ENCODE data around the gene CORT. TPM values are rescaled to one million over a fixed set of nuclear protein-coding genes. Genes with fewer than 3 reads are reported as not detected.

Gene CORT
- total RNA-seq, 2 donors from 2014 or later, result 0.42 to 0.52 TPM

- H3K4me3 Mint-ChIP-seq, result peak overlapping the region; percentile 94
- H3K27ac Mint-ChIP-seq, result peak overlapping the region; percentile 29
- no peak for DNase-seq
- ATAC-seq, result no peak
- H3K36me3 Mint-ChIP-seq (ENCODE audit: low read depth), result no peaks in the 10 kb centered on the region
- no peaks in the 10 kb centered on the region for H3K27me3 Mint-ChIP-seq
- peaks cover 16% of the 10 kb centered on the region for H3K4me1 Mint-ChIP-seq
- H3K9me3 ChIP-seq (ENCODE audit: control insufficient read depth, low read length, poor library complexity, severe bottlenecking), result no peaks in the 10 kb centered on the region
These were observed 20.8 kb upstream of the CORT start for GRCh38 chr1:10428984-10429383.

GRCh38 chr1:10429868-10430215 lies 20.0 kb upstream of the CORT start:
- peak overlapping the region; percentile 88 for H3K27ac Mint-ChIP-seq

GRCh38 chr1:10430216-10431069 lies 19.4 kb upstream of the CORT start, which contains the start of gene CENPS:
Gene CENPS, plus strand, starts transcription at chr1:10430433. Its CDS starts 85 bp downstream, at chr1:10430518.
- DNase-seq (peak; percentile 78 to 88 (median 87)), ATAC-seq (peak; percentile 85)
- Mint-ChIP-seq H3K4me3 (peak within 1 kb of the TSS; percentile 94), H3K4me1 (peaks cover 16% of the 10 kb centered on the region), H3K27me3 (no peaks in the 10 kb centered on the region), H3K27ac (peak within 1 kb of the TSS; percentile 88), H3K36me3 (ENCODE audit: low read depth) (no peaks in the 10 kb centered on the region)
- H3K9me3 ChIP-seq (ENCODE audit: control insufficient read depth, low read length, poor library complexity, severe bottlenecking), result no peaks in the 10 kb centered on the region

More at GRCh38 chr1:10429868-10430215, 20.0 kb upstream of the CORT start:
- H3K27me3 Mint-ChIP-seq, result no peaks in the 10 kb centered on the region
- no peaks in the 10 kb centered on the region for H3K36me3 Mint-ChIP-seq (ENCODE audit: low read depth)
- peak overlapping the region; percentile 94 for H3K4me3 Mint-ChIP-seq
- ATAC-seq, result peak; percentile 21
- no peak for DNase-seq
- H3K4me1 Mint-ChIP-seq, result peaks cover 16% of the 10 kb centered on the region
- no peaks in the 10 kb centered on the region for H3K9me3 ChIP-seq (ENCODE audit: control insufficient read depth, low read length, poor library complexity, severe bottlenecking)

GRCh38 chr1:10431070-10431730 lies 18.6 kb upstream of the CORT start:
- no peaks in the 10 kb centered on the region for H3K9me3 ChIP-seq (ENCODE audit: control insufficient read depth, low read length, poor library complexity, severe bottlenecking)
- no peaks in the 10 kb centered on the region for H3K36me3 Mint-ChIP-seq (ENCODE audit: low read depth)
- peak overlapping the region; percentile 94 for H3K4me3 Mint-ChIP-seq
- H3K4me1 Mint-ChIP-seq, result peaks cover 16% of the 10 kb centered on the region
- DNase-seq (no peak), ATAC-seq (no peak)
- H3K27me3 Mint-ChIP-seq, result no peaks in the 10 kb centered on the region
- peak overlapping the region; percentile 88 for H3K27ac Mint-ChIP-seq

GRCh38 chr1:10432910-10433700 lies 16.7 kb upstream of the CORT start:
- Mint-ChIP-seq H3K4me1 (peaks cover 13% of the 10 kb centered on the region), H3K27ac (no peak overlapping the region), H3K4me3 (no peak overlapping the region), H3K27me3 (no peaks in the 10 kb centered on the region), H3K36me3 (ENCODE audit: low read depth) (no peaks in the 10 kb centered on the region)
- no peak for DNase-seq
- ATAC-seq, result no peak
- no peaks in the 10 kb centered on the region for H3K9me3 ChIP-seq (ENCODE audit: control insufficient read depth, low read length, poor library complexity, severe bottlenecking)

DNA sequence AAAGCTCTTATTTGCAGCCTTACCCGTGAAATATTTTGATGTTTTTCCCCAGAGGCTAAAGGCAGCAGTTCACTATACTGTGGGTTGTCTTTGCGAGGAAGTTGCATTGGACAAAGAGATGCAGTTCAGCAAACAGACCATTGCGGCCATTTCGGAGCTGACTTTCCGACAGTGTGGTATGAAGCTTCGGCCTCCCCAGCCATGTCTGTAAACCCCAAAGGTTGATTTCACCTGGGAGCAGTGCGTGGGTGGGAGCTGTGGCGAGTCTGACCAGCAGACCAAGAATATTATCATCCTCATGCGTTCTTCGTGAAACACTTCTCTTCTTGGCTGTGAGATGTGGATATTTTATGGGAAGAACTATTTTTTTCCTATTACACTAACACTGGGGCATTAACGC lies 16.0 kb upstream of the CORT start:
- no peaks in the 10 kb centered on the region for H3K9me3 ChIP-seq (ENCODE audit: control insufficient read depth, low read length, poor library complexity, severe bottlenecking)
- H3K4me3 Mint-ChIP-seq, result no peak overlapping the region
- ATAC-seq, result no peak
- DNase-seq, result no peak
- H3K27ac Mint-ChIP-seq, result no peak overlapping the region
- H3K36me3 Mint-ChIP-seq (ENCODE audit: low read depth), result no peaks in the 10 kb centered on the region
- no peaks in the 10 kb centered on the region for H3K27me3 Mint-ChIP-seq
- peaks cover 13% of the 10 kb centered on the region for H3K4me1 Mint-ChIP-seq

- no peaks in the 10 kb centered on the region for H3K9me3 ChIP-seq (ENCODE audit: control insufficient read depth, low read length, poor library complexity, severe bottlenecking)
- H3K36me3 Mint-ChIP-seq (ENCODE audit: low read depth), result no peaks in the 10 kb centered on the region
- H3K4me1 Mint-ChIP-seq, result peaks cover 13% of the 10 kb centered on the region
- ATAC-seq (no peak), DNase-seq (no peak)
- H3K27me3 Mint-ChIP-seq, result no peaks in the 10 kb centered on the region
- no peak overlapping the region for H3K4me3 Mint-ChIP-seq
- H3K27ac Mint-ChIP-seq, result no peak overlapping the region
These were observed 15.2 kb upstream of the CORT start for GRCh38 chr1:10434590-10434989.

GRCh38 chr1:10437052-10437451 lies 12.8 kb upstream of the CORT start:
- DNase-seq (no peak), ATAC-seq (no peak)
- H3K9me3 ChIP-seq (ENCODE audit: control insufficient read depth, low read length, poor library complexity, severe bottlenecking), result no peaks in the 10 kb centered on the region
- Mint-ChIP-seq H3K36me3 (ENCODE audit: low read depth) (no peaks in the 10 kb centered on the region), H3K4me3 (no peak overlapping the region), H3K4me1 (no peaks in the 10 kb centered on the region), H3K27ac (peak overlapping the region; percentile 27), H3K27me3 (no peaks in the 10 kb centered on the region)

- H3K4me1 Mint-ChIP-seq, result no peaks in the 10 kb centered on the region
These were observed 11.1 kb upstream of the CORT start for GRCh38 chr1:10438677-10439163.

DNA sequence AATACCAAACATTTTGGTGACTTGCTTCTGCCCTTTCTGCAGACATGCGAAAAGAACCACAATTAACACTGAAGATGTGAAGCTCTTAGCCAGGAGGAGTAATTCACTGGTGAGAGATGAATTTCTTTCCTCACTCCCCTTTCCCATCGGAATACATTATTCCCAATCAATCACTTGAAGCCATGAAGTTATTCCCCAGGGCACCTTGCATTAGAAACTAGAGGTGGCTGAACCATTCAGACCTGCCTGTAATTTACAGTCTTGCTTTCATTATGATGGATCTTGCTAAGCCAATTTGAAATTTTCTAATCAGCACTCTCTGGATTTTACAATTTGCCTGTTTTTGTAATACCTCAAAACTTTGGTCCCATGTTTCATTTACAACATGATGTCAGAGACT lies 9.5 kb upstream of the CORT start:
- Mint-ChIP-seq H3K27me3 (no peaks in the 10 kb centered on the region), H3K4me3 (no peak overlapping the region), H3K4me1 (no peaks in the 10 kb centered on the region), H3K36me3 (ENCODE audit: low read depth) (no peaks in the 10 kb centered on the region), H3K27ac (no peak overlapping the region)
- ATAC-seq, result no peak
- H3K9me3 ChIP-seq (ENCODE audit: control insufficient read depth, low read length, poor library complexity, severe bottlenecking), result no peaks in the 10 kb centered on the region
- DNase-seq, result no peak

More at GRCh38 chr1:10438677-10439163, 11.1 kb upstream of the CORT start:
- Mint-ChIP-seq H3K36me3 (ENCODE audit: low read depth) (no peaks in the 10 kb centered on the region), H3K4me3 (no peak overlapping the region), H3K27ac (no peak overlapping the region), H3K27me3 (no peaks in the 10 kb centered on the region)
- no peaks in the 10 kb centered on the region for H3K9me3 ChIP-seq (ENCODE audit: control insufficient read depth, low read length, poor library complexity, severe bottlenecking)
- ATAC-seq (no peak), DNase-seq (no peak)

DNA sequence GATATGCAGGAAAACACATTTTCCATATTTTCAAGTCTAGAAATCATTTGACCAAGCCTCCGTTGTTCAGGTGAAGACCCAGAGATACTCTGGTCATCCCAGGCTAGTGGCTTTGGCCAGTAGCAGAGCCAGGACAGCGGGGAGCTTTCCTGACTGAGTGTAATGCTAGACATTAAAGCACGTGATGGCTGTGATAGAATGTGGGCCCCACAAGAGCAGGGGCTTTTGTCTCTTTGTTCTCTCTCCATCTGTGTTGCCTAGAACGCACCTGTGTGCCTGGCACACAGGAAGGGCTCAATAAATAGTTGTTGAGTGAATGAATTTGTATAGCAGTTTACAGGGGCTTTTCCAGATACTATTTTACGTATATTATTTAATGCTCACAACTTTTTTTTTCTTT lies 9.0 kb upstream of the CORT start:
- H3K9me3 ChIP-seq (ENCODE audit: control insufficient read depth, low read length, poor library complexity, severe bottlenecking), result no peaks in the 10 kb centered on the region
- H3K36me3 Mint-ChIP-seq (ENCODE audit: low read depth), result no peaks in the 10 kb centered on the region
- no peaks in the 10 kb centered on the region for H3K4me1 Mint-ChIP-seq
- no peak for DNase-seq
- no peak for ATAC-seq
- H3K4me3 Mint-ChIP-seq, result no peak overlapping the region
- no peaks in the 10 kb centered on the region for H3K27me3 Mint-ChIP-seq
- H3K27ac Mint-ChIP-seq, result no peak overlapping the region

GRCh38 chr1:10444248-10444647 lies 5.6 kb upstream of the CORT start:
- no peak overlapping the region for H3K27ac Mint-ChIP-seq
- no peak overlapping the region for H3K4me3 Mint-ChIP-seq
- DNase-seq, result no peak
- H3K36me3 Mint-ChIP-seq (ENCODE audit: low read depth), result no peaks in the 10 kb centered on the region
- no peaks in the 10 kb centered on the region for H3K9me3 ChIP-seq (ENCODE audit: control insufficient read depth, low read length, poor library complexity, severe bottlenecking)
- no peaks in the 10 kb centered on the region for H3K27me3 Mint-ChIP-seq
- no peak for ATAC-seq
- no peaks in the 10 kb centered on the region for H3K4me1 Mint-ChIP-seq

- H3K9me3 ChIP-seq (ENCODE audit: control insufficient read depth, low read length, poor library complexity, severe bottlenecking), result no peaks in the 10 kb centered on the region
- no peak overlapping the region for H3K4me3 Mint-ChIP-seq
- ATAC-seq (no peak), DNase-seq (no peak)
- peak overlapping the region; percentile 14 for H3K27ac Mint-ChIP-seq
- H3K36me3 Mint-ChIP-seq (ENCODE audit: low read depth), result no peaks in the 10 kb centered on the region
- H3K27me3 Mint-ChIP-seq, result peaks cover 5% of the 10 kb centered on the region
- H3K4me1 Mint-ChIP-seq, result no peaks in the 10 kb centered on the region
These were observed 4.9 kb upstream of the CORT start for GRCh38 chr1:10444795-10445397.

Measured in T-helper 17 cell (primary cell).